Fibroblast of pulmonary artery (primary cell): ENCODE results near the gene RTN4RL2.
A peak's percentile ranks its signal among the peaks of the same experiment; 100 is the strongest.
"Not testable (repeated sequence)": the region's sequence is repeated elsewhere in the genome, so short reads cannot be mapped to it uniquely, and the experiment has no call there.

Source experiments
- DNase-seq: peaks from one replicate; pipeline ENCODE4 v3.0.0-alpha.2; 2010; ENCODE audit warnings: low read depth
- H3K4me3 ChIP-seq: replicated peaks from 2 replicates; pipeline ENCODE4 v1.5.1; 2011; ENCODE audit warnings: low read depth, mild to moderate bottlenecking, control low read depth, low read length, moderate library complexity
- CTCF ChIP-seq: IDR thresholded peaks from 2 replicates; pipeline ENCODE4 v1.5.1; 2011; ENCODE audit warnings: mild to moderate bottlenecking, control low read depth, low read length, inconsistent platforms; ENCODE audit errors: missing control alignments

RTN4RL2 gene

GRCh38 chr11:57440744-57441414 lies 19.4 kb upstream of the RTN4RL2 start:
- H3K4me3 ChIP-seq = no peak overlapping the region
- DNase-seq = no peak
- no peak for TF ChIP-seq CTCF

- no peak for DNase-seq
- TF ChIP-seq CTCF = no peak
- no peak overlapping the region for H3K4me3 ChIP-seq
Observed at GRCh38 chr11:57444362-57445121, 15.8 kb upstream of the RTN4RL2 start.

- not testable (repeated sequence) for DNase-seq, H3K4me3 ChIP-seq
Observed at GRCh38 chr11:57445122-57445394, 15.3 kb upstream of the RTN4RL2 start.

- H3K4me3 ChIP-seq = no peak overlapping the region
- no peak for DNase-seq
- TF ChIP-seq CTCF = no peak
Observed at GRCh38 chr11:57446055-57446454, 14.3 kb upstream of the RTN4RL2 start.

- DNase-seq = no peak
- no peak for TF ChIP-seq CTCF
Observed at GRCh38 chr11:57453543-57454177, 6.7 kb upstream of the RTN4RL2 start.

GRCh38 chr11:57456960-57457642 lies 3.2 kb upstream of the RTN4RL2 start:
- peak; percentile 88 for DNase-seq
- TF ChIP-seq CTCF = peak; percentile 97

More at GRCh38 chr11:57453543-57454177, 6.7 kb upstream of the RTN4RL2 start:
- H3K4me3 ChIP-seq = no peak overlapping the region

GRCh38 chr11:57457643-57458023 lies 2.7 kb upstream of the RTN4RL2 start:
- TF ChIP-seq CTCF = no peak
- no peak overlapping the region for H3K4me3 ChIP-seq
- no peak for DNase-seq

More at GRCh38 chr11:57456960-57457642, 3.2 kb upstream of the RTN4RL2 start:
- no peak overlapping the region for H3K4me3 ChIP-seq
